AG04450 (cell line): ENCODE measurements around the gene FBLN7. TPM values are rescaled to one million over a fixed set of nuclear protein-coding genes. Genes with fewer than 3 reads are reported as not detected.

ENCODE experiments used
- CTCF ChIA-PET: fragments of 300-600, 350-600 bp; formaldehyde crosslinking; extraction: SDS; loops from one replicate; lab custom pipeline; 2022; ENCODE audit warnings: antibody characterized with exemption, inconsistent platforms; lab: Charles Lee
- POLR2A ChIA-PET: fragments of 350-600 bp; formaldehyde crosslinking; extraction: SDS; loops from one replicate; lab custom pipeline; 2021; ENCODE audit warnings: antibody characterized with exemption, inconsistent platforms; lab: Yijun Ruan, JAX
- DNase-seq: peaks from one replicate; pipeline ENCODE4 v3.0.0-alpha.2; 2011; ENCODE audit warnings: low read depth, low spot score
- H3K27ac ChIP-seq: one replicate; pipeline ENCODE4 v1.5.1; 2012; ENCODE audit warnings: low read depth, low read length, control low read depth
- H3K27me3 ChIP-seq: one replicate; pipeline ENCODE4 v1.6.0; 2012; ENCODE audit warnings: low read length; ENCODE audit not compliant: control insufficient read depth, insufficient read depth
- H3K4me3 ChIP-seq: 2 replicates; pipeline ENCODE4 v1.5.1; 2011; ENCODE audit warnings: mild to moderate bottlenecking, low read depth, low read length, control low read depth
- H3K9me3 ChIP-seq: 2 replicates; pipeline ENCODE4 v1.5.1; 2012; ENCODE audit warnings: low read length; ENCODE audit not compliant: control insufficient read depth, insufficient read depth
- polyA plus RNA-seq: library from polyadenylated mRNA; depleted of rRNA; stranded (reverse); fragments of >200 nt; gene quantifications from 2 replicates; pipeline ENCODE4 v1.2.3, GENCODE V29; 2011
- TF ChIP-seq, protein P1 (sequence below): IDR thresholded peaks from 2 replicates; pipeline ENCODE4 v1.5.1; 2011; ENCODE audit warnings: low read depth, low read length, control low read depth, inconsistent platforms

The FBLN7 gene
- polyA plus RNA-seq, 1 experiment = 0.22 TPM

DNA sequence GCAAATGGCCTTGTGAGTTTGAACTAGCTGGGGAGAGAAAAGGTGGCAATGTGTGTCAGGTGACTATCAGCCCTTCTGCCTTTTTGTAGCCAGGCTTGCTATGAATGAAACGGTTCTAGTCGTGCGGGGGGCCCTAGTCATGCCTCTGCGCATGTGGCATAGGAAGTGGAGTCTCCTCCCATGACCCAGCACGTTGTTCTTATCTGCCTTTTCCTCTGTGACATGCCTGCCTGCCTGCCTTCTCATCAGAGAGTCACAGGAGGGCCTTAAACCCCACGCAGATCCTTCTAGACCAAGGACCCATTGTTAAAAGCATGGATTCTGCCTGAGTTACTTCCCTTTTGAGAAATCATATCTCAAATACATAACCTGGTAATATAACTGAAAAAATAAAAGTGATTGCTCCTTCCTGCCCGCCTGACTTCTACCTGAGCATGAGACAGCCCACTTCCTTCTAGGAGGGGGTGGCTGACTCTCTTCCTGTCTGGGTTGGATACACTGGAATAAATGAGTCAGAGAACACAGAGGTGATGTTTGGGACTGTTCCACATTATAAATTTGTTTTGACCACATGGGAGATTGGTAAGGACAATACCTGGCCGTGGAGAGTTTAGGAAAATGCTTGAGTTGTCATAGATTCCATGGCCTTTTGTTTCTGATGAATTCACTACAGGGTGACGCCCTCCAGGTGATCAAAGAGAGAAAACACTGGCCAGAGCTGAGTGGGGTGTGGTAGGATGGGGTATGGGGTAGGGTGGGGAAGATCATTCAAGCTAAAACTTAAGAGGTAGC is 49.8 kb downstream of the FBLN7 start:
- H3K4me3 ChIP-seq = no peak overlapping the region
- no peak for DNase-seq
- no peak overlapping the region for H3K27ac ChIP-seq
- H3K9me3 ChIP-seq = peaks cover 4% of the 10 kb centered on the region; the same call in 1 of the 2 replicates
- CTCF ChIA-PET = no interaction called here
- TF ChIP-seq, protein P1, sequence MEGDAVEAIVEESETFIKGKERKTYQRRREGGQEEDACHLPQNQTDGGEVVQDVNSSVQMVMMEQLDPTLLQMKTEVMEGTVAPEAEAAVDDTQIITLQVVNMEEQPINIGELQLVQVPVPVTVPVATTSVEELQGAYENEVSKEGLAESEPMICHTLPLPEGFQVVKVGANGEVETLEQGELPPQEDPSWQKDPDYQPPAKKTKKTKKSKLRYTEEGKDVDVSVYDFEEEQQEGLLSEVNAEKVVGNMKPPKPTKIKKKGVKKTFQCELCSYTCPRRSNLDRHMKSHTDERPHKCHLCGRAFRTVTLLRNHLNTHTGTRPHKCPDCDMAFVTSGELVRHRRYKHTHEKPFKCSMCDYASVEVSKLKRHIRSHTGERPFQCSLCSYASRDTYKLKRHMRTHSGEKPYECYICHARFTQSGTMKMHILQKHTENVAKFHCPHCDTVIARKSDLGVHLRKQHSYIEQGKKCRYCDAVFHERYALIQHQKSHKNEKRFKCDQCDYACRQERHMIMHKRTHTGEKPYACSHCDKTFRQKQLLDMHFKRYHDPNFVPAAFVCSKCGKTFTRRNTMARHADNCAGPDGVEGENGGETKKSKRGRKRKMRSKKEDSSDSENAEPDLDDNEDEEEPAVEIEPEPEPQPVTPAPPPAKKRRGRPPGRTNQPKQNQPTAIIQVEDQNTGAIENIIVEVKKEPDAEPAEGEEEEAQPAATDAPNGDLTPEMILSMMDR = no peak
- H3K27me3 ChIP-seq = peaks cover 3% of the 10 kb centered on the region
- POLR2A ChIA-PET = no interaction called here

DNA sequence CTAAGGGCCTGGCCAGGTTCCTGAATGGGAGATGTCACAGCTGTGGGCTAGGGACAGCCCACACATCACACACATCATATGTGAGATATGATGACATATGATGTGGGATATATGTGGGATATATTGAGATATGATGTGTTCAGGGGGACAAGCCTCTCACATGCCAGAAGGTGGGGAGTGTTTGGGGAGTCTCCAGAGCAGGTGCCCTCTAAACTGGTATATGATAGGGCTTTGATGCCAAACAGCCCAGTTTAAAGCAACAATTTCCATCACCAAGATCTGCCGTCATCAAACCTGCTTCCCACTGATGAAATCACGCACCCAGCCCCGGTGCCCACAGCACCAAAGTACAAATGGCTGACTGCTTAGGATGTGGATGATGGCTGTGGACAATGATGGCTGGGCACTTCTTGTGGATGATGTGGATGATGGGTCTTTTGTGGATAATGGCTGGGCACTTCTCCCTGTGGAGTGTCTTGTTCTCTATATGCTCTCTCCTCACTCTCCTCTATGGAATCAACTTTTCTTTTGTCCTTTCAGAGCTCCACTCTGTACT is 50.9 kb downstream of the FBLN7 start:
- CTCF ChIA-PET = no interaction called here
- no peak for DNase-seq
- H3K27ac ChIP-seq = no peak overlapping the region
- H3K27me3 ChIP-seq = peaks cover under 1% of the 10 kb centered on the region
- POLR2A ChIA-PET = no interaction called here
- no peak overlapping the region for H3K4me3 ChIP-seq
- H3K9me3 ChIP-seq = peaks cover 4% of the 10 kb centered on the region; the same call in 1 of the 2 replicates
- TF ChIP-seq, protein P1 = no peak

DNA sequence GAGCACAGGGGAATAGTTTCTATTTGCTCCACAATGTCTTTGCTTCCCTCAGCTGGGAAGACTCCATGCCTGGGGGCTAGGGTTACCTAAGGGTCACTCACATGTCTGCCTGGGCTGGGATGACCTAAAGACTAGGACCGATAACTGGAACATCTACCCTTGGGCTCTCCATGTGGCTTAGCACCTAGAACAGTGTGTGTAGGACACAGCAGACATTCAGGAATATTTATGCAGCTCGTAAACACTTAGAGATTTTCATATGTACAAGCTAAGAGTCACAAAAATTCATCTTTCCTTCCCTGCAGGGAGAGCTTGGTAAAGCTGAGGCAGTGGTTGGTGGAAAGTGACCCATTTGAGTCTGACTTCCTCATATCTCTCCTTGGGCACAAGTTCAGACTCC is 55.8 kb downstream of the FBLN7 start:
- H3K4me3 ChIP-seq = no peak overlapping the region
- CTCF ChIA-PET = no interaction called here

DNA sequence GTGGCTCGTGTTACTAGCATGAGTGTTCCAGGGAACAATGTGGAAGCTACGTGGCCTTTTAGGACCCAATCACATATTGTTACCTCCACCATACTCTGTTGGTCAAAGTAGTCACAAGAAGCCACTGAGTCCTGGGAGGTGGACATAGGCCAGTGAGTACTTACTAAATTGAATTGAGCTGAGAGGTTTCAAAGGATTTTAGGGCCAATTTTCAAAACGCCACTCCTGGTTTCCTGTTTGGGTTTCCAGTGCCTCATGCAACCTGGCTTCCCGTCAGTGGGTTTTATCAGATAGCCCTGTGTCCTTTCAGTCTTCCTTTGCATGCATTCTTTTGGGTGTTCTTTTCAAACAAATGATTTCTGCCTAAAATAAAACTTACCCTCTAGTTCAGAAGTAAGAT is 56.3 kb downstream of the FBLN7 start:
- H3K9me3 ChIP-seq = no peaks in the 10 kb centered on the region
- no peak overlapping the region for H3K4me3 ChIP-seq
- peaks cover 12% of the 10 kb centered on the region for H3K27me3 ChIP-seq
- DNase-seq = no peak
- H3K27ac ChIP-seq = no peak overlapping the region
- POLR2A ChIA-PET = no interaction called here
- CTCF ChIA-PET = no interaction called here
- TF ChIP-seq, protein P1 = no peak

More for the DNA sequence above, 55.8 kb downstream of the FBLN7 start:
- Histone ChIP-seq H3K9me3 (no peaks in the 10 kb centered on the region), H3K27ac (no peak overlapping the region), H3K27me3 (peaks cover 12% of the 10 kb centered on the region)
- POLR2A ChIA-PET = no interaction called here
- TF ChIP-seq, protein P1 = no peak
- no peak for DNase-seq

DNA sequence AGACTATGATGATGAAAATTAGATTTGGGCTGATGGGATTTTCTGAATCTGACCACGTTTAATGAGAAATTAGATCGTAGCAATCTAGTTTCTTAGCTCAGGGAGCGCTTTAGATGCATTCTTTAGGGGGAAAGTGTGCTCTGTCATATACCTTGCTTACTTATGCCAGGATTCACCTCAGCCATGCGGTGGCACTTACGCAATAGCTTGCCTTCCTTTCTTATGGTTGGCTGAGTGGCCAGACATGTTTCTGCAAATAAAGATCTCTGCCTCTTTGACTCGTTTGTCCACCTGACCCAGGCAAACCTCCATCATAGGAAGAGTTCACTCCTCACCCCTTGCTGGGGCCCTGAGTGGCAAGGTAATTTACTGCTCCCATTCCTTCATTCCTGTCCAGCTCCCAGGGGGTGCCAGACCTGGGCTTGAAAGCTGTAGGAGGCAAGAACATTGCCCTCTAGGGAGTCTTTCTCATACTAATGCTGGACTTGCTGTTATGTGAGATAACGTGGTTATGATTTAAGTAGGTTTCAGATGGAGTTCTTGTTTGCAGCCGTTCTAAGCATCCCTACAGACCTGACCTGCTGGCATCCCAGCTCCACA is 57.1 kb downstream of the FBLN7 start:
- H3K4me3 ChIP-seq = no peak overlapping the region
- DNase-seq = no peak
- ChIA-PET POLR2A (no interaction called here), CTCF (no interaction called here)
- peaks cover 17% of the 10 kb centered on the region for H3K27me3 ChIP-seq
- H3K27ac ChIP-seq = no peak overlapping the region
- H3K9me3 ChIP-seq = no peaks in the 10 kb centered on the region
- TF ChIP-seq, protein P1 = no peak
